ENCODE results near the gene PARP9. TPM values are rescaled to one million over a fixed set of nuclear protein-coding genes. Genes with fewer than 3 reads are reported as not detected.

PARP9 gene
- total and polyA plus RNA-seq, 7 donors: 6.5 to 18.9 (median 10.8) TPM

- WGBS, 3 donors: 81 to 83% (median 82%) methylated on average over 6 of the region's 6 CpGs
- Histone ChIP-seq H3K9me3 (no peaks in the 10 kb centered on the region), H3K27ac (no peak overlapping the region), H3K27me3 (ENCODE audit: insufficient read depth in 3 of 3, low read length in 2 of 3) (no peaks in the 10 kb centered on the region), H3K4me1 (no peaks in the 10 kb centered on the region), H3K36me3 (ENCODE audit: insufficient read depth in 1 of 2, low read depth in 1 of 2) (peaks cover 9 to 88% of the 10 kb centered on the region in 2 donors), H3K4me3 (no peak overlapping the region)
- ATAC-seq (no peak), DNase-seq (no peak)
- intact Hi-C loops (cut with DNase I): no loop called here
- TF ChIP-seq CTCF (IDR thresholded peaks at IDR 0.05): no peak
Measured at GRCh38 chr3:122535964-122536631, 28.0 kb downstream of the PARP9 start.

GRCh38 chr3:122533931-122534334, 30.2 kb downstream of the PARP9 start:
- Histone ChIP-seq H3K4me1 (no peaks in the 10 kb centered on the region), H3K27me3 (ENCODE audit: insufficient read depth in 3 of 3, low read length in 2 of 3) (no peaks in the 10 kb centered on the region), H3K36me3 (ENCODE audit: insufficient read depth in 1 of 2, low read depth in 1 of 2) (peaks cover 7 to 77% of the 10 kb centered on the region in 2 donors), H3K9me3 (no peaks in the 10 kb centered on the region), H3K4me3 (no peak overlapping the region), H3K27ac (no peak overlapping the region)
- no peak for TF ChIP-seq CTCF (IDR thresholded peaks at IDR 0.05)
- WGBS, 3 donors: 67 to 84% (median 68%) methylated on average over 1 of the region's 1 CpG
- ATAC-seq (peak; percentile 81 to 90 (median 85)), DNase-seq (no peak)
- intact Hi-C loops (cut with DNase I): no loop called here

- H3K36me3 ChIP-seq (ENCODE audit: insufficient read depth in 1 of 2, low read depth in 1 of 2): peaks cover 7 to 75% of the 10 kb centered on the region in 2 donors
- H3K4me3 ChIP-seq: no peak overlapping the region
- WGBS, 3 donors: 82 to 91% (median 82%) methylated on average over 2 of the region's 2 CpGs
- no peak for TF ChIP-seq CTCF (IDR thresholded peaks at IDR 0.05)
- H3K9me3 ChIP-seq: no peaks in the 10 kb centered on the region
- no peaks in the 10 kb centered on the region for H3K27me3 ChIP-seq (ENCODE audit: insufficient read depth in 3 of 3, low read length in 2 of 3)
- no peaks in the 10 kb centered on the region for H3K4me1 ChIP-seq
- DNase-seq (no peak), ATAC-seq (no peak)
- intact Hi-C loops (cut with DNase I): no loop called here
- H3K27ac ChIP-seq: no peak overlapping the region
Measured at GRCh38 chr3:122533480-122533879, 30.6 kb downstream of the PARP9 start.

GRCh38 chr3:122530164-122530563, 33.9 kb downstream of the PARP9 start:
- WGBS, 3 donors: 73 to 82% (median 79%) methylated on average over 2 of the region's 2 CpGs
- no peak for TF ChIP-seq CTCF (IDR thresholded peaks at IDR 0.05)
- DNase-seq (no peak), ATAC-seq (no peak)
- no peaks in the 10 kb centered on the region for H3K9me3 ChIP-seq
- H3K27me3 ChIP-seq (ENCODE audit: insufficient read depth in 3 of 3, low read length in 2 of 3): no peaks in the 10 kb centered on the region
- H3K27ac ChIP-seq: no peak overlapping the region
- no peaks in the 10 kb centered on the region for H3K4me1 ChIP-seq
- intact Hi-C loops (cut with DNase I): no loop called here
- peaks cover 7 to 61% of the 10 kb centered on the region in 2 donors for H3K36me3 ChIP-seq (ENCODE audit: insufficient read depth in 1 of 2, low read depth in 1 of 2)
- no peak overlapping the region for H3K4me3 ChIP-seq

- ATAC-seq: no peak
Measured at GRCh38 chr3:122523317-122523716, 40.8 kb downstream of the PARP9 start.

More at GRCh38 chr3:122523317-122523716, 40.8 kb downstream of the PARP9 start:
- H3K36me3 ChIP-seq (ENCODE audit: insufficient read depth in 1 of 2, low read depth in 1 of 2): peaks cover 0 to 8% of the 10 kb centered on the region in 2 donors
- WGBS, 3 donors: 89 to 97% (median 92%) methylated on average over 11 of the region's 11 CpGs
- no peak overlapping the region for H3K4me3 ChIP-seq
- no peaks in the 10 kb centered on the region for H3K4me1 ChIP-seq
- no peaks in the 10 kb centered on the region for H3K27me3 ChIP-seq (ENCODE audit: insufficient read depth in 3 of 3, low read length in 2 of 3)
- H3K27ac ChIP-seq: no peak overlapping the region
- TF ChIP-seq CTCF (IDR thresholded peaks at IDR 0.05): no peak
- no peaks in the 10 kb centered on the region for H3K9me3 ChIP-seq
- DNase-seq: no peak
- intact Hi-C loops (cut with DNase I): no loop called here
